ENCODE data around the gene PLEKHA6.

PLEKHA6 gene

GRCh38 chr1:204227996-204228785 lies 131.5 kb downstream of the PLEKHA6 start:
- Histone ChIP-seq H3K27ac (replicated peaks) (no peak overlapping the region), H3K4me3 (replicated peaks; ENCODE audit: insufficient read depth, low read length) (no peak overlapping the region), H3K27me3 (ENCODE audit: insufficient read depth, poor library complexity, severe bottlenecking) (no peaks in the 10 kb centered on the region)
- TF ChIP-seq POLR2AphosphoS5 (IDR thresholded peaks at IDR 0.05; ENCODE audit: low read depth) (no peak), GABPA (IDR thresholded peaks at IDR 0.05; ENCODE audit: low read depth) (no peak), SPI1 (IDR thresholded peaks at IDR 0.05; ENCODE audit: borderline replicate concordance, low read depth) (no peak)
- TF ChIP-seq, protein P1, sequence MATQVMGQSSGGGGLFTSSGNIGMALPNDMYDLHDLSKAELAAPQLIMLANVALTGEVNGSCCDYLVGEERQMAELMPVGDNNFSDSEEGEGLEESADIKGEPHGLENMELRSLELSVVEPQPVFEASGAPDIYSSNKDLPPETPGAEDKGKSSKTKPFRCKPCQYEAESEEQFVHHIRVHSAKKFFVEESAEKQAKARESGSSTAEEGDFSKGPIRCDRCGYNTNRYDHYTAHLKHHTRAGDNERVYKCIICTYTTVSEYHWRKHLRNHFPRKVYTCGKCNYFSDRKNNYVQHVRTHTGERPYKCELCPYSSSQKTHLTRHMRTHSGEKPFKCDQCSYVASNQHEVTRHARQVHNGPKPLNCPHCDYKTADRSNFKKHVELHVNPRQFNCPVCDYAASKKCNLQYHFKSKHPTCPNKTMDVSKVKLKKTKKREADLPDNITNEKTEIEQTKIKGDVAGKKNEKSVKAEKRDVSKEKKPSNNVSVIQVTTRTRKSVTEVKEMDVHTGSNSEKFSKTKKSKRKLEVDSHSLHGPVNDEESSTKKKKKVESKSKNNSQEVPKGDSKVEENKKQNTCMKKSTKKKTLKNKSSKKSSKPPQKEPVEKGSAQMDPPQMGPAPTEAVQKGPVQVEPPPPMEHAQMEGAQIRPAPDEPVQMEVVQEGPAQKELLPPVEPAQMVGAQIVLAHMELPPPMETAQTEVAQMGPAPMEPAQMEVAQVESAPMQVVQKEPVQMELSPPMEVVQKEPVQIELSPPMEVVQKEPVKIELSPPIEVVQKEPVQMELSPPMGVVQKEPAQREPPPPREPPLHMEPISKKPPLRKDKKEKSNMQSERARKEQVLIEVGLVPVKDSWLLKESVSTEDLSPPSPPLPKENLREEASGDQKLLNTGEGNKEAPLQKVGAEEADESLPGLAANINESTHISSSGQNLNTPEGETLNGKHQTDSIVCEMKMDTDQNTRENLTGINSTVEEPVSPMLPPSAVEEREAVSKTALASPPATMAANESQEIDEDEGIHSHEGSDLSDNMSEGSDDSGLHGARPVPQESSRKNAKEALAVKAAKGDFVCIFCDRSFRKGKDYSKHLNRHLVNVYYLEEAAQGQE (IDR thresholded peaks at IDR 0.05; ENCODE audit: insufficient replicate concordance, low read depth), result no peak
- DNase-seq (ENCODE audit: low read depth in 1 of 2, low spot score in 1 of 2), result no peak

DNA sequence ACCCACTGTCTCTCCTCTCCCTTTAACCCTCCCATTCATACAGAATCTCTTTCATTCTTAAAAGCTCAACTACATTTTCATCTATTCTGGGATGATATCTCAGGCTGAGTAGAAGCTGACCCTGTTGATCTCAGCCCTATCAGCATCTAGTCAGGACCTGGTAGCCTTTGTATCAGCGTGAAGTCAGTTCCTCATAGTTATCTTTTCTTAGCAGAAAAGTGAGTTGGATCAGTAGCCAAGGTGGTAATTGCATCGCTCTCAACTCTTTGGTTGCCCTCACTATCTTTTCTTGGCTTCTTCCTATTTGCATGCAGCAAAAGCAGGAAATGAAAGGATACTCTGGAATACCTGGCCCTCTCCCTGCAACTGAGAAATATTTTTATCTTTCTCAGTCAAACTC lies 132.4 kb downstream of the PLEKHA6 start:
- no peak for TF ChIP-seq SPI1 (IDR thresholded peaks at IDR 0.05; ENCODE audit: borderline replicate concordance, low read depth)
- TF ChIP-seq, protein P1 (IDR thresholded peaks at IDR 0.05; ENCODE audit: insufficient replicate concordance, low read depth), result no peak
- no peak for TF ChIP-seq CTCF (IDR thresholded peaks at IDR 0.05; ENCODE audit: insufficient read depth, low read length)
- TF ChIP-seq POLR2AphosphoS5 (IDR thresholded peaks at IDR 0.05; ENCODE audit: low read depth), result no peak
- no peak for TF ChIP-seq GABPA (IDR thresholded peaks at IDR 0.05; ENCODE audit: low read depth)
- no peak overlapping the region for H3K27ac ChIP-seq (replicated peaks)
- no peak for DNase-seq (ENCODE audit: low read depth in 1 of 2, low spot score in 1 of 2)
- no peaks in the 10 kb centered on the region for H3K27me3 ChIP-seq (ENCODE audit: insufficient read depth, poor library complexity, severe bottlenecking)
- no peak overlapping the region for H3K4me3 ChIP-seq (replicated peaks; ENCODE audit: insufficient read depth, low read length)

DNA sequence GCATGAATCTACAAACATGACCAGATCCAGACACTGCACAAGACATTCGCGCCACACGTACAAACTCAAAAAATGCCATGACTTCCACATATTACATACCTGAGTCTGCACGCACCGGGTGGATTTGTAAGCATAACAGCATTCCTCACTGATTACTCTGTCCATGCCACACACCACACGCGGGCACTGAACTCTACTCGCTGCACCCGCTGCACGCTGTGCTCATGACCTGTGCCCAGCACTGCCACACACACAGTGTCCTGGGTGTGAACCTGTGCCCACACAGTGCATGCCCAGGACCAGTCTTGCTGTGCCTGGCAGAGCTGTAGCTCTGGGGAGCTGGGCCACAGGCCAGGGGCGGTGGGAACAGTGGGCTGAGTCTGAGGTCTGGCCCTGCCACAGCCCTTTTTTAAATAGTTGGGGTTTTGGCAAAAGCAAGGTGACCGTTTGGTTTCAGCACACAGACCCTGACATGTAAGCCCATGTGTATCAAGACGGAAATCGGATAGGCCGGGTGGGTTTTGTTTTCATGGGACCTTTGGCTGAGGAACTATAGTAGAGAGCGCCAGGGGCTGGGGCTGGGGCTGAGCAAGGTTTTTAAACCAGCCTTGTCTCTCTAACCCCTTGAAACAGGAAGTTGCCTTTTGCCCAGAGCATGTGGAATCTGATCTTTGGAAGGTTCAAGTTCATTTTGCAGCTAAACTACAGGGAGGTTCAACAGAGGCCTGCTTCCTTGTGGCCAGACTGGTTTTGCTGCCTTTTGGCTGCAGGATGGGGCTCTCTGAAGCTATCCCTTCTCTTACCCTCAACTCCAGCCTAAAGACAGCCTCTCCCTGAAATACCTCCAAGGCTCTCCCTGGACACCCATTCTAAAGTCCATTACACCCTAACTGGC lies 133.6 kb downstream of the PLEKHA6 start:
- H3K27ac ChIP-seq (replicated peaks), result no peak overlapping the region
- no peaks in the 10 kb centered on the region for H3K27me3 ChIP-seq (ENCODE audit: insufficient read depth, poor library complexity, severe bottlenecking)
- DNase-seq (ENCODE audit: low read depth in 1 of 2, low spot score in 1 of 2), result peak in 1 of 2 experiments; percentile 34
- no peak overlapping the region for H3K4me3 ChIP-seq (replicated peaks; ENCODE audit: insufficient read depth, low read length)
- TF ChIP-seq SPI1 (IDR thresholded peaks at IDR 0.05; ENCODE audit: borderline replicate concordance, low read depth), result peak; percentile 19; the same call in 1 of the 2 replicates
- TF ChIP-seq, protein P1 (IDR thresholded peaks at IDR 0.05; ENCODE audit: insufficient replicate concordance, low read depth), result no peak
